Loucy (cell line): ENCODE results near the gene ENDOD1.

ENCODE experiments used
- EZH2phosphoT487 ChIP-seq: fragments of 200-600 bp; IDR thresholded peaks from 2 replicates; pipeline ENCODE4 v1.6.1; 2018; ENCODE audit warnings: antibody characterized with exemption, mild to moderate bottlenecking, moderate library complexity, borderline replicate concordance
- TF ChIP-seq, protein P1 (sequence below): fragments of 200-600 bp; sonication (generic); conservative IDR thresholded peaks from 2 replicates; pipeline ENCODE4 v1.5.1; 2014; ENCODE audit warnings: mild to moderate bottlenecking, antibody characterized with exemption, low read length

GRCh38 chr11:95119361-95120060 is 29.9 kb downstream of the ENDOD1 start:
- TF ChIP-seq, protein P1, sequence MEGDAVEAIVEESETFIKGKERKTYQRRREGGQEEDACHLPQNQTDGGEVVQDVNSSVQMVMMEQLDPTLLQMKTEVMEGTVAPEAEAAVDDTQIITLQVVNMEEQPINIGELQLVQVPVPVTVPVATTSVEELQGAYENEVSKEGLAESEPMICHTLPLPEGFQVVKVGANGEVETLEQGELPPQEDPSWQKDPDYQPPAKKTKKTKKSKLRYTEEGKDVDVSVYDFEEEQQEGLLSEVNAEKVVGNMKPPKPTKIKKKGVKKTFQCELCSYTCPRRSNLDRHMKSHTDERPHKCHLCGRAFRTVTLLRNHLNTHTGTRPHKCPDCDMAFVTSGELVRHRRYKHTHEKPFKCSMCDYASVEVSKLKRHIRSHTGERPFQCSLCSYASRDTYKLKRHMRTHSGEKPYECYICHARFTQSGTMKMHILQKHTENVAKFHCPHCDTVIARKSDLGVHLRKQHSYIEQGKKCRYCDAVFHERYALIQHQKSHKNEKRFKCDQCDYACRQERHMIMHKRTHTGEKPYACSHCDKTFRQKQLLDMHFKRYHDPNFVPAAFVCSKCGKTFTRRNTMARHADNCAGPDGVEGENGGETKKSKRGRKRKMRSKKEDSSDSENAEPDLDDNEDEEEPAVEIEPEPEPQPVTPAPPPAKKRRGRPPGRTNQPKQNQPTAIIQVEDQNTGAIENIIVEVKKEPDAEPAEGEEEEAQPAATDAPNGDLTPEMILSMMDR = no peak
- TF ChIP-seq EZH2phosphoT487 = no peak
